ENCODE results near the gene WNT1. TPM values are rescaled to one million over a fixed set of nuclear protein-coding genes. Genes with fewer than 3 reads are reported as not detected.
A peak's percentile ranks its signal among the peaks of the same experiment; 100 is the strongest.

Gene WNT1
- total RNA-seq, 1 experiment from 2014 or later: not detected

GRCh38 chr12:49025463-49025862, 47.3 kb downstream of the WNT1 start:
- Mint-ChIP-seq H3K27me3 (ENCODE audit: insufficient read depth, unreplicated experiment) (no peaks in the 10 kb centered on the region), H3K27ac (ENCODE audit: unreplicated experiment) (no peak overlapping the region), H3K9me3 (ENCODE audit: unreplicated experiment) (no peaks in the 10 kb centered on the region), H3K36me3 (ENCODE audit: insufficient read depth, unreplicated experiment) (peaks cover 90% of the 10 kb centered on the region), H3K4me1 (ENCODE audit: low read depth, unreplicated experiment) (no peaks in the 10 kb centered on the region), H3K4me3 (ENCODE audit: unreplicated experiment) (no peak overlapping the region)
- H3K27me3 ChIP-seq (replicated peaks; ENCODE audit: control insufficient read depth, insufficient read depth, low read length): no peaks in the 10 kb centered on the region
- intact Hi-C loops (cut with micrococcal nuclease; ENCODE audit: unreplicated experiment): no loop called here
- no TSS peak for BruUV-seq (replicated peaks)
- H3K36me3 ChIP-seq (ENCODE audit: control insufficient read depth, insufficient read depth, low read length): peaks cover 12% of the 10 kb centered on the region
- no peak overlapping the region for H3K4me3 ChIP-seq (ENCODE audit: low read depth, low read length)
- ChIA-PET POLR2A (no interaction called here), CTCF (interaction anchor here (0.7 kb wide), 1 partner anchor 11 kb away, joined by 3 read pairs; no protein-coding TSS in a partner anchor)
- no peaks in the 10 kb centered on the region for H3K9me3 ChIP-seq
- no peak for DNase-seq
- TF ChIP-seq CTCF (IDR thresholded peaks at IDR 0.05; ENCODE audit: insufficient read depth in 1 of 2, low read depth in 1 of 2, low read length in 1 of 2, severe bottlenecking in 1 of 2, unreplicated experiment in 1 of 2): no peak
- no peaks in the 10 kb centered on the region for H3K4me1 ChIP-seq

- no peaks in the 10 kb centered on the region for H3K9me3 Mint-ChIP-seq (ENCODE audit: unreplicated experiment)
- Histone ChIP-seq H3K36me3 (ENCODE audit: control insufficient read depth, insufficient read depth, low read length) (peaks cover 12% of the 10 kb centered on the region), H3K9me3 (no peaks in the 10 kb centered on the region), H3K4me1 (no peaks in the 10 kb centered on the region), H3K27me3 (replicated peaks; ENCODE audit: control insufficient read depth, insufficient read depth, low read length) (no peaks in the 10 kb centered on the region), H3K4me3 (ENCODE audit: low read depth, low read length) (no peak overlapping the region)
- ChIA-PET POLR2A (no interaction called here), CTCF (interaction anchor here (0.7 to 0.8 kb wide), 2 partner anchors 11 to 32 kb away, joined by 3 to 4 read pairs; no protein-coding TSS in a partner anchor)
- no TSS peak for BruUV-seq (replicated peaks)
- no peak overlapping the region for H3K4me3 Mint-ChIP-seq (ENCODE audit: unreplicated experiment)
- H3K4me1 Mint-ChIP-seq (ENCODE audit: low read depth, unreplicated experiment): no peaks in the 10 kb centered on the region
- DNase-seq: no peak
- no peak overlapping the region for H3K27ac Mint-ChIP-seq (ENCODE audit: unreplicated experiment)
- H3K27me3 Mint-ChIP-seq (ENCODE audit: insufficient read depth, unreplicated experiment): no peaks in the 10 kb centered on the region
- no peak for TF ChIP-seq CTCF (IDR thresholded peaks at IDR 0.05; ENCODE audit: insufficient read depth in 1 of 2, low read depth in 1 of 2, low read length in 1 of 2, severe bottlenecking in 1 of 2, unreplicated experiment in 1 of 2)
- H3K36me3 Mint-ChIP-seq (ENCODE audit: insufficient read depth, unreplicated experiment): peaks cover 90% of the 10 kb centered on the region
- intact Hi-C loops (cut with micrococcal nuclease; ENCODE audit: unreplicated experiment): no loop called here
Observed at GRCh38 chr12:49026101-49026500, 48.0 kb downstream of the WNT1 start.

GRCh38 chr12:49026678-49027480, 48.8 kb downstream of the WNT1 start:
- no peak overlapping the region for H3K27ac Mint-ChIP-seq (ENCODE audit: unreplicated experiment)
- no peaks in the 10 kb centered on the region for H3K9me3 Mint-ChIP-seq (ENCODE audit: unreplicated experiment)
- Histone ChIP-seq H3K27me3 (replicated peaks; ENCODE audit: control insufficient read depth, insufficient read depth, low read length) (no peaks in the 10 kb centered on the region), H3K4me1 (no peaks in the 10 kb centered on the region), H3K36me3 (ENCODE audit: control insufficient read depth, insufficient read depth, low read length) (peaks cover 14% of the 10 kb centered on the region), H3K4me3 (ENCODE audit: low read depth, low read length) (no peak overlapping the region), H3K9me3 (no peaks in the 10 kb centered on the region)
- H3K4me1 Mint-ChIP-seq (ENCODE audit: low read depth, unreplicated experiment): no peaks in the 10 kb centered on the region
- intact Hi-C loops (cut with micrococcal nuclease; ENCODE audit: unreplicated experiment): no loop called here
- ChIA-PET CTCF (interaction anchor here (0.8 kb wide), 1 partner anchor 32 kb away, joined by 4 read pairs; no protein-coding TSS in a partner anchor), POLR2A (no interaction called here)
- BruUV-seq (replicated peaks): TSS peak; percentile 22
- no peak overlapping the region for H3K4me3 Mint-ChIP-seq (ENCODE audit: unreplicated experiment)
- no peaks in the 10 kb centered on the region for H3K27me3 Mint-ChIP-seq (ENCODE audit: insufficient read depth, unreplicated experiment)
- TF ChIP-seq CTCF (IDR thresholded peaks at IDR 0.05; ENCODE audit: insufficient read depth in 1 of 2, low read depth in 1 of 2, low read length in 1 of 2, severe bottlenecking in 1 of 2, unreplicated experiment in 1 of 2): no peak
- peak in 1 of 2 experiments; percentile 36 for DNase-seq
- peaks cover 90% of the 10 kb centered on the region for H3K36me3 Mint-ChIP-seq (ENCODE audit: insufficient read depth, unreplicated experiment)
